Heart right ventricle (tissue), 16 donors: ENCODE measurements around the gene SETSIP. TPM values are rescaled to one million over a fixed set of nuclear protein-coding genes. Genes with fewer than 3 reads are reported as not detected.
A peak's percentile ranks its signal among the peaks of the same experiment; 100 is the strongest.

Source experiments
- ATAC-seq, 8 donors: fragments of 200-7000 bp; cut with Tn5 transposase; one replicate each; pipeline ENCODE4 v1.9.1; 2020; ENCODE audit warnings: mild to moderate bottlenecking in 8 of 8, moderate library complexity in 8 of 8, moderate number of reproducible peaks in 1 of 8
- DNase-seq, 2 donors: peaks; one replicate each; pipeline ENCODE4 v3.0.0-alpha.2; 2020
- H3K27ac ChIP-seq, 10 donors: fragments of 200-600 bp; sonication (generic) in 2 of 10; one replicate each; pipeline versions ENCODE4 v1.5.0 to v1.8.0; 2020 to 2022; ENCODE audit warnings: mild to moderate bottlenecking in 3 of 10
- H3K27me3 ChIP-seq, 7 donors: fragments of 200-600 bp; one replicate each; pipeline ENCODE4 v1.8.0; 2021 to 2022; ENCODE audit warnings: mild to moderate bottlenecking in 2 of 7
- H3K36me3 ChIP-seq, 9 donors: fragments of 200-600 bp; sonication (generic) in 1 of 9; one replicate each; pipeline versions ENCODE4 v1.5.0 to v1.8.0; 2020 to 2022; ENCODE audit warnings: mild to moderate bottlenecking in 2 of 9
- H3K4me1 ChIP-seq, 9 donors: fragments of 200-600 bp; sonication (generic) in 1 of 9; one replicate each; pipeline versions ENCODE4 v1.5.0 to v1.8.0; 2020 to 2022; ENCODE audit warnings: mild to moderate bottlenecking in 4 of 9
- H3K4me3 ChIP-seq, 10 donors: fragments of 200-600 bp; sonication (generic) in 2 of 10; one replicate each; pipeline versions ENCODE4 v1.5.0 to v1.8.0; 2020 to 2022; ENCODE audit warnings: mild to moderate bottlenecking in 7 of 10, moderate library complexity in 2 of 10
- H3K9me3 ChIP-seq, 11 donors: fragments of 200-600 bp in 10 of 11; sonication (generic) in 2 of 11; one replicate each; pipeline versions ENCODE4 v1.5.0 to v1.8.0; 2013 to 2022; ENCODE audit warnings: mild to moderate bottlenecking in 2 of 11, control low read depth in 1 of 11, moderate library complexity in 1 of 11
- WGBS, 2 donors: extraction: QIAGEN DNeasy Blood & Tissue Kit; methylation state at CpG; one replicate each; pipeline ENCODE4 v1.1.7; 2013; ENCODE audit warnings: inconsistent platforms in 1 of 2; 5-methylcytosine and 5-hydroxymethylcytosine counted together
- intact Hi-C, 10 donors: fragments of 100-400 bp; cut with DNase I; formaldehyde crosslinking; loops; one replicate each; pipeline versions ENCODE4 v1.11.1 to v1.14.2; 2022
- polyA plus RNA-seq, 2 donors: library from polyadenylated mRNA; stranded (reverse); fragments of 200-250 nt; gene quantifications; one replicate each; pipeline ENCODE4 v1.2.3, GENCODE V29; 2013
- total RNA-seq, 10 donors: library from RNA; stranded (reverse); fragmentation: NEBNext Ultra II Directional in 3 of 10; extraction: Animal tissue kit (Norgen Biotek cat#: 25700) in 3 of 10; gene quantifications; one replicate each; pipeline versions ENCODE4 v1.2.1 to v1.2.4, GENCODE V29; 2021 to 2023
- TF ChIP-seq, protein P1 (sequence below), 9 donors: fragments of 200-600 bp; sonication (generic) in 2 of 9; IDR thresholded peaks; one replicate each; pipeline versions ENCODE4 v1.5.0 to v1.8.0; 2021 to 2022; ENCODE audit warnings: antibody characterized with exemption in 9 of 9, mild to moderate bottlenecking in 5 of 9, moderate library complexity in 1 of 9
- donor health status: Arrhythmogenic right ventricular cardiomyopathy.
- donor health status: ischemic (EF 13 %, LVEDD 7.1; RV severe dilation, severe dysfunction).
- donor health status: healthy with polysubstance abuse.
- donor health status: DM: no; HTN: yes; CAD: no.
- donor health status: DM: no; HTN: no; CAD: no.
- donor health status: ischemic (EF 25% LVEDD 6.9; RV normal size, moderate dysfunction).
- donor health status: ischemic (EF 25% LVEDD 5.7; RV mildly dilated, moderate dysfunction).
- donor health status: healthy.
- donor health status: DM: yes; HTN: yes; CAD: no.
- donor health status: Ischemic cardiomyopathy.
- donor health status: ischemic (EF 35%, LVEDD 5.7; RV mildly dilated, moderate dysfunction).
- donor health status: nonischemic (EF 11% LVEDD 7.7; RV severe dilation, severe dysfunction).
- donor health status: DM: yes; HTN: yes; CAD: no.
- donor health status: PGD.
- donor health status: ischemic (EF 29% LVEDD 5.4; RV normal size, mild dysfunction).
- donor health status: nonischemic (EF 23%, LVEDD 6.1; RV moderate dilation, normal function).

Gene SETSIP
- total and polyA plus RNA-seq, 12 donors, result not detected

DNA sequence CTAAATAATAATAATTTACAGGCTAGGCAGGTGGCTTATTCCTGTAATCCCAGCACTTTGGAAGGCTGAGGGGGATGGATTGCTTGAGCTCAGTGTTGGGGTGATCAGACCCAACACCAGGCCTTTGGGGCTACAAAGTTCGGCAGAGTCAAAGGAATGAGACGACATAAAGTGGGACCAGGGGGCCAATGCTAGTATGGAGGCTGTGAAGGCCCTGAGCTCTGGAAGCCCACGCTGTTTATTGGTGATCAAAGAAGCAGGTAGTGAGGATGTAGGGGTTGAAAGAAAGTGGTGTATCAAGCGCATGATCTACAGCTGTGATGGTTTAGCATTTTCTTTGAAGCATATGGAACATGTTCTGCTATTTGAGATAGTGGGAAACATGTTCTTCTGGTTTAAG, 10.5 kb upstream of the SETSIP start:
- WGBS, 2 donors, result 94% methylated on average over 4 of the region's 4 CpGs
- ATAC-seq (no peak), DNase-seq (no peak)

DNA sequence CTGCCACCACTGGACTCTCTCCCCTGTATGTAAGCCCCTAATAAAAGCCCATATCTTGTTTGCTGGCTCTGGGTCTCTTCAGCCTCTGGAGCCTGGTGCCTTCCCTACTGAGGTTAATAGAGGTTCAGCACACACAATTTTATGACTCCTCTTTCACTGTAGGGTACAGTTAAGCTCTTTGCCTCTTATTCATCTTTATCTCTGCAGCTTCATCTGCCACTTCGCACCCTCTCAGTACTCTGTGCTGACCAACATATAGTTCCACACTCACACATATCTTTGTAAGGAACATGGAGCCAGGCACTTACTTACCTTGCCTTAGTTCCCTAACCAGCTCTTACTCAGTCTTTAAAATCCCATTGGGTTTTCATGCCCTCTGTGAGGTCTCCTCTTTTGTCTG, 9.4 kb upstream of the SETSIP start:
- no peak overlapping the region for H3K4me3 ChIP-seq
- H3K36me3 ChIP-seq, result peaks cover 0 to 10% (median 0%) of the 10 kb centered on the region in 9 donors
- intact Hi-C loops, result no loop called here
- ATAC-seq (no peak), DNase-seq (no peak)
- peaks cover 0 to 11% (median 6%) of the 10 kb centered on the region in 9 donors for H3K4me1 ChIP-seq
- H3K9me3 ChIP-seq, result peaks cover 0 to 36% (median 16%) of the 10 kb centered on the region in 11 donors
- TF ChIP-seq, protein P1, sequence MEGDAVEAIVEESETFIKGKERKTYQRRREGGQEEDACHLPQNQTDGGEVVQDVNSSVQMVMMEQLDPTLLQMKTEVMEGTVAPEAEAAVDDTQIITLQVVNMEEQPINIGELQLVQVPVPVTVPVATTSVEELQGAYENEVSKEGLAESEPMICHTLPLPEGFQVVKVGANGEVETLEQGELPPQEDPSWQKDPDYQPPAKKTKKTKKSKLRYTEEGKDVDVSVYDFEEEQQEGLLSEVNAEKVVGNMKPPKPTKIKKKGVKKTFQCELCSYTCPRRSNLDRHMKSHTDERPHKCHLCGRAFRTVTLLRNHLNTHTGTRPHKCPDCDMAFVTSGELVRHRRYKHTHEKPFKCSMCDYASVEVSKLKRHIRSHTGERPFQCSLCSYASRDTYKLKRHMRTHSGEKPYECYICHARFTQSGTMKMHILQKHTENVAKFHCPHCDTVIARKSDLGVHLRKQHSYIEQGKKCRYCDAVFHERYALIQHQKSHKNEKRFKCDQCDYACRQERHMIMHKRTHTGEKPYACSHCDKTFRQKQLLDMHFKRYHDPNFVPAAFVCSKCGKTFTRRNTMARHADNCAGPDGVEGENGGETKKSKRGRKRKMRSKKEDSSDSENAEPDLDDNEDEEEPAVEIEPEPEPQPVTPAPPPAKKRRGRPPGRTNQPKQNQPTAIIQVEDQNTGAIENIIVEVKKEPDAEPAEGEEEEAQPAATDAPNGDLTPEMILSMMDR (IDR thresholded peaks at IDR 0.05), result no peak
- H3K27ac ChIP-seq, result no peak overlapping the region
- 96 to 100% methylated on average over 1 of the region's 1 CpG for WGBS, 2 donors
- no peaks in the 10 kb centered on the region for H3K27me3 ChIP-seq

More for the DNA sequence above, 10.5 kb upstream of the SETSIP start:
- intact Hi-C loops, result no loop called here
- Histone ChIP-seq H3K27me3 (no peaks in the 10 kb centered on the region), H3K27ac (no peak overlapping the region), H3K36me3 (peaks cover 0 to 16% (median 0%) of the 10 kb centered on the region in 9 donors), H3K9me3 (peaks cover 0 to 36% (median 16%) of the 10 kb centered on the region in 11 donors), H3K4me1 (peaks cover 0 to 11% (median 6%) of the 10 kb centered on the region in 9 donors), H3K4me3 (no peak overlapping the region)
- TF ChIP-seq, protein P1 (IDR thresholded peaks at IDR 0.05), result no peak

DNA sequence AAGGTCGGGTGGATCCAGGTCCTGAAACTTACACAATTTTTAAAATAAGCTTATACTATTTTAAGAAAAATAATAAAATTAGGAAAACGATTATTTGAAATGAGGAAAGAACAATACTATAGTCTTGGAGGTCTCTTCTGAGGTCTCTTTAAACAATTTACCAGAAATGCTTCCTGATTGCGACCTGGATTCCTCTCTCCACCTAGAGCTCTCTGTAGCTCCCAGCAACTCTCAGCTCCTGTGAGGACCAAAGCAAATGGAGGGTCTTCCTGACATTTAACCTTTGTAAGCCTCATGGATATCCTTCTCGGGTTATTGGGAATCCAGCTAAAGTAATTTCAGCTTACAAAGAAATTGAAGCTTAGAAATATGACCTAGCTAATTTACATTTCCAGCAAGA, 5.8 kb upstream of the SETSIP start:
- H3K9me3 ChIP-seq, result peaks cover 0 to 20% (median 11%) of the 10 kb centered on the region in 11 donors
- no peaks in the 10 kb centered on the region for H3K36me3 ChIP-seq
- no peak for DNase-seq
- 31 to 36% methylated on average over 4 of the region's 4 CpGs for WGBS, 2 donors
- H3K27ac ChIP-seq, result peak overlapping the region in 8 of 10 donors; percentile 11 to 85 (median 74)
- H3K27me3 ChIP-seq, result no peaks in the 10 kb centered on the region
- peak overlapping the region; percentile 58 to 94 (median 76) for H3K4me3 ChIP-seq
- ATAC-seq, result no peak
- intact Hi-C loops, result no loop called here
- peaks cover 0 to 13% (median 6%) of the 10 kb centered on the region in 9 donors for H3K4me1 ChIP-seq
- TF ChIP-seq, protein P1 (IDR thresholded peaks at IDR 0.05), result no peak

DNA sequence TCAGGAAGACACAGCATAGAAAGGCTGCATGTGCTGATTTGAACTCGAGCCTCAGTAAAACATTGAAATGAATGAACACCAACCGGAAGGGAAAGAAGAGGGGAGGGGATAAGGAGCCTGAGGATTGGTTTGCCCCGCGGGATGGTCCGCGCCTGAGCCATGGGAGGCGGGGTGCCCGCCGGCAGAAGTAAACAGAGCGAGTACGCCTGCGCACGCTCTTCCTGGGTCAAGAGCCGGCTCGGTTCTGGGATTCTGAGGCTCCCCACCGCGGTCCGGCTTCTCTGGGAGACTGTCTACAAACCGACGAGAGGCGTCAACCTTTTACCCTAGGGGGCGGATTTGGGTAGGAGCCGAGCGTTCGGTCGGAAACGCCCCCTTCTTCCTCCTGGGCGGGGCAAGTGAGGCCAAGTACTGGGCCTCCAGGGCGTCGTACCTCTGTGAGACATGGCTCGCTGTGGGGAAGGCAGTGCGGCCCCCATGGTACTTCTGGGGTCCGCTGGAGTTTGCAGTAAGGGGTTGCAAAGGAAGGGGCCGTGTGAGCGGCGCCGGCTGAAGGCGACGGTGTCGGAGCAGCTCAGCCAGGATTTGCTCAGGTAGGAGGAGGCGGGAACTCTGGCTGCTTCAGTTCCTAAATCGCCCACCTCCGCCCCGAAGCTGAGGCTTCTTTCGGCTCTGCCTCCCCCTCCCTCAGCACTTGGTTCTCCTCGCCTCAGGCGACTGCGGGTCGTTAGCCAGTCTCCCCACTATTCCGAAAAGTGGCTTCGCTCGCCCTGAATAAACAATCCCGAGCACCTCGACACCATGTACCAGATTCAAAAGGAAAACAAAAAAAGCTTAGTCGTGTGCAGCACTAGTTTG, 5.1 kb upstream of the SETSIP start, which contains the start of gene BTBD8:
BTBD8 (plus strand) TSS at position 218 of the 858 bp plus-strand sequence; CDS start at position 445, 227 bp downstream.
- peaks cover 0 to 13% (median 6%) of the 10 kb centered on the region in 9 donors for H3K4me1 ChIP-seq
- H3K36me3 ChIP-seq, result no peaks in the 10 kb centered on the region
- peak within 1 kb of the TSS; percentile 58 to 94 (median 76) for H3K4me3 ChIP-seq
- H3K27ac ChIP-seq, result peak within 1 kb of the TSS; percentile 11 to 85 (median 70)
- H3K9me3 ChIP-seq, result peaks cover 0 to 13% (median 4%) of the 10 kb centered on the region in 11 donors
- no peaks in the 10 kb centered on the region for H3K27me3 ChIP-seq
- intact Hi-C loops, result no loop called here
- ATAC-seq, result peak; percentile 94 to 98 (median 96)
- DNase-seq, result peak; percentile 83 to 84
- WGBS, 2 donors, result 1% methylated on average over 54 to 55 of the region's 55 CpGs
- TF ChIP-seq, protein P1 (IDR thresholded peaks at IDR 0.05), result peak in 5 of 9 donors; percentile 5 to 34 (median 15)
